DMS79 (cell line): Measurements from ENCODE around the gene DERL3.
"Not testable (repeated sequence)": the region's sequence is repeated elsewhere in the genome, so short reads cannot be mapped to it uniquely, and the experiment has no call there.

Experiments used
- DNase-seq: peaks from one replicate; lab custom pipeline; 2025; lab: John Stamatoyannopoulos, UW

Gene DERL3

DNA sequence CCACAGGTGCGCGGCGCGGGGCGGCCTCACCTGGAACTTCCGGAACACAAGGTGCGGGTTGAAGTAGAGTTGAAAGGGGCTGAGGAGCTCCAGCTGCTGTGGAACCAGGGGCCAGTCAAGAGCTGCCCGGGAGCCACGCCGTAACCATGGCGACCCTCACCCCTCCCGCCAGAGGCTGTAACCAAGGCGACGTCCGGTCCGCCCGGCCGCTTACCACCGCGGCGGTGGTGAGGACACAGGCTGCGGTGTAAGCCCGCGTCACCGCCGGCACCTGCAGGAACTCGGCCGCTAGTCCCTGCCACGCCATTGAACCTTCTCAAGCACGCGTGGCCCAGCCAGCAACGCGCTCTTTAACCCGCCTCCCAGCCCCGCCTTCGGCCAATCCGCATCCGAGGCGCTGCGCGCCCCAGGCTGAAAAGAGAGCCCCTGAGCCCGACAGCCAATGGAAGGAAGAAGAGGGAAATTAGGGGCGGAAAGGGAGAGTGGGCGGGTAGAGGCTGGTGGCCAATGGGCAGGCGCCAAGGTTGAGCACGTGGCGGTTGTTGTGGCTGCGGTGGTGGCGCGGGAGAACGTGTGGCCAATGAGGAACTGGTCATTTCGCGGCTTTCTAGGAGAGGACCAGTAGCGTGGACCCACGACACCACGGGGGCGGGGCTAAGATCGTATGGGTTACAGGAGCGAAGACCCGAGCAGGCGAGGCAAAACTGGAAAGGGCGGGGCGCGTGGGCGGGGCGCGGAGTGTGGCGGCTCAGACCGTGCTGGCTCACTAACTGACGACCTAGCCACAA is at the start of gene DERL3:
TSS of gene DERL3 (minus strand) at position 326 of the 788 bp plus-strand sequence. CDS start at position 307, 19 bp downstream.
- peak; percentile 89 for DNase-seq

- no peak for DNase-seq
Observed at GRCh38 chr22:23884140-23884539, 45.3 kb upstream of the DERL3 start.

DNA sequence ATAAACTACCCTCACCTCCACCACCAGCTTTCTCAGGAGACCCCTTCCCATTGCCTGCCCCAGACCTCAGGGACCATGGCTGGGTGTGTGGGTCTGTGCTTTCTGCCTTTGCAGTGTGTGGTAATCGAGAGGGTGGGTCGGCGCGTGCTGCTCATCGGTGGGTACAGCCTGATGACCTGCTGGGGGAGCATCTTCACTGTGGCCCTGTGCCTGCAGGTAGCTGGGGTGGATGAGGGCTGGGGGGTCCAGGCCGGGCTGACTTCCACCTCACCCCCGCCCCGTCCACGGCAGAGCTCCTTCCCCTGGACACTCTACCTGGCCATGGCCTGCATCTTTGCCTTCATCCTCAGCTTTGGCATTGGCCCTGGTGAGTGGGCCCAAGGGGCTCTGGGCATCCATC is 44.9 kb upstream of the DERL3 start:
- DNase-seq = no peak

GRCh38 chr22:23882370-23882769 is 43.6 kb upstream of the DERL3 start:
- DNase-seq = no peak

GRCh38 chr22:23878219-23878618 is 39.4 kb upstream of the DERL3 start:
- DNase-seq = no peak

DNA sequence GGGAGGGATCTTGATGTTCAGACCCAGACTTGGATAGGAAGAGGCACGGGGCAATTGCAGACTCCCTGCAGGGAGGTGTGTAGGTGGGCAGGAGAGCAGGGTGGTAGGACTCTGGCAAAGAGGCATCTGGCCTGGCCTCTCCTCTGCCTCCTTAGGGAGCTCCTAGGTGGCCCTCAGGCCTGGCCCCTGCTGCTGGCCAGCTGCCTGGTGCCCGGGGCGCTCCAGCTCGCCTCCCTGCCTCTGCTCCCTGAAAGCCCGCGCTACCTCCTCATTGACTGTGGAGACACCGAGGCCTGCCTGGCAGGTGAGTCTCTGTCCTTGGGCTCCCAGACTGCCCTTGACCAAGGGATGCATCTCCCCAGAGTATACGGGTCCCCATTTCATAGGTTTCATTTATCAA is 38.8 kb upstream of the DERL3 start:
- DNase-seq = no peak

DNA sequence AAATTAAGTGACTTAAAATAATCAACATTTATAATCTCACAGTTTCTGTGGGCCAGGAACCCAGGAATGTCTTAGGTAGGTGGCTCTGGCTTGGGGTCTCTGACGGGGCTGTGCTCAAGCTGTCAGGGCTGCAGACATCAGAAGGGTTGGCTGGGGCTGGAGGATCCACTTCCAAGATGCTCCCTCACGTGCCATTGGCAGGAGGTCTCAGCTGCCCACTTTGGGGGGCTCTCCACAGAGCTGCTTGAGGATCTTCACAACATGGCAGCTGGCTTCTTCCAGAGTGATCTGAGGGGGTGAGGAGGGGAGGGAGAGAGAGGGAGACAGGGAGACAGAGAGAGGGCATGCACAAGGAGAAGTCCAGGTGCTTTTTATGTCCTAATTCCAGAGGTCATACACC is 37.0 kb upstream of the DERL3 start:
- no peak for DNase-seq

- no peak for DNase-seq
Observed at GRCh38 chr22:23874871-23875270, 36.1 kb upstream of the DERL3 start.

DNA sequence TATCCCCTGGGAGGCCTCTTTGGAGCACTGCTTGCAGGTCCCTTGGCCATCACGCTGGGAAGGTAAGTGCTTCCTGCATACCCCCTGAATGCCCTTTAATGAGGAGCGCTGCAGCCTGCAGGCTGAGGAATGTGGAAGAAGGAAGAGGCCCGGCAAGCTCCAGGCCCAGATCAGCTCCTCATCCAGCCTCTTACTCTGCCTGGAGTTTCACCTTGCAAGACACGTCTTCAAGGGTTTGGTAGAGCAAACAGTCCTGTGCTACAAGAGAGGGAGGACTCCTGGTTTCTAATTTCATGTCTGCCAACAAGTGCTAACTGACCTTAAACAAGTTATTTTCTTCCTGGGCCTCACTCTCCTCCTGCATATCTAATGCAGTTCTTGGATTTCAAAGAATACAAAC is 29.8 kb upstream of the DERL3 start:
- DNase-seq = no peak

GRCh38 chr22:23864499-23865154 is 25.8 kb upstream of the DERL3 start:
- DNase-seq = not testable (repeated sequence)

DNA sequence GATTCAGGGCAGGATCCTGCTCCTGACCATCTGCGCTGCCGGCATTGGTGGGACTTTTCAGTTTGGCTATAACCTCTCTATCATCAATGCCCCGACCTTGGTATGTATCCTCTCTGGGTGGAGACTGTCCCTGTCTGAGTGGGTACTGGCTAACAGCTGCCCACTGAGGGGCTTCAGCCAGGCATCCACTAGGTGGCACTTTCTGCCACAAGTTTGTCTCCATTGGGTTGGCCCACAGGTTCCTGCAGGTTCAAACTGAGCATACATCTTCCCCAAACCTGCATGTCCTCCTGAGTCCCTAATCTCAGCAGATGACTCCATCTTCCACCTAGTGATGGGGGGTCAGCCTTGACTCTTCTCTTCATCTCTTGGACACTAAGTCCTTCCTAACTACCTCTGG is 23.3 kb upstream of the DERL3 start:
- peak; percentile 15 for DNase-seq

GRCh38 chr22:23860187-23860586 is 21.4 kb upstream of the DERL3 start:
- not testable (repeated sequence) for DNase-seq

GRCh38 chr22:23859201-23859600 is 20.4 kb upstream of the DERL3 start:
- no peak for DNase-seq

DNA sequence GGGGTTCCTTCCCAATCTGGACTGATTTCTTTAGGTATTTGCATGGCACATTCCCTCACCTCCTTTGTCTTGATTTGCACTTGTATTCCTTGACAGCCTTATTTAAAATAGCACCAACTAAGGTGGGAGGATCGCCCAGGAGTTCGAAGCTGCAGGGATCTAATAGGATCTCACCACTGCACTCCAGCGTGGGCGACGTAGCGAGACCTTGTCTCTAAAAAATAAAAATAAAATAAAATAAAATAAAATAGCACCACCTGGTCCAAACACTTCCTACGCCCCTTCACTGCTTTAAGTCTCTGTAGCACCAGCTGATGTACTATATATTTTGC is 19.6 kb upstream of the DERL3 start:
- DNase-seq = no peak

GRCh38 chr22:23857606-23858483 is 19.0 kb upstream of the DERL3 start, which contains the start of gene SLC2A11:
SLC2A11 (plus strand) TSS chr22:23857875; CDS start chr22:23858000, 125 bp downstream.
- DNase-seq = peak; percentile 83

GRCh38 chr22:23856721-23857605 is 18.2 kb upstream of the DERL3 start:
- peak; percentile 31 for DNase-seq

GRCh38 chr22:23850136-23850611 is 11.4 kb upstream of the DERL3 start:
- no peak for DNase-seq

- DNase-seq = peak; percentile 10
Observed at GRCh38 chr22:23849009-23850006, 10.5 kb upstream of the DERL3 start.

DNA sequence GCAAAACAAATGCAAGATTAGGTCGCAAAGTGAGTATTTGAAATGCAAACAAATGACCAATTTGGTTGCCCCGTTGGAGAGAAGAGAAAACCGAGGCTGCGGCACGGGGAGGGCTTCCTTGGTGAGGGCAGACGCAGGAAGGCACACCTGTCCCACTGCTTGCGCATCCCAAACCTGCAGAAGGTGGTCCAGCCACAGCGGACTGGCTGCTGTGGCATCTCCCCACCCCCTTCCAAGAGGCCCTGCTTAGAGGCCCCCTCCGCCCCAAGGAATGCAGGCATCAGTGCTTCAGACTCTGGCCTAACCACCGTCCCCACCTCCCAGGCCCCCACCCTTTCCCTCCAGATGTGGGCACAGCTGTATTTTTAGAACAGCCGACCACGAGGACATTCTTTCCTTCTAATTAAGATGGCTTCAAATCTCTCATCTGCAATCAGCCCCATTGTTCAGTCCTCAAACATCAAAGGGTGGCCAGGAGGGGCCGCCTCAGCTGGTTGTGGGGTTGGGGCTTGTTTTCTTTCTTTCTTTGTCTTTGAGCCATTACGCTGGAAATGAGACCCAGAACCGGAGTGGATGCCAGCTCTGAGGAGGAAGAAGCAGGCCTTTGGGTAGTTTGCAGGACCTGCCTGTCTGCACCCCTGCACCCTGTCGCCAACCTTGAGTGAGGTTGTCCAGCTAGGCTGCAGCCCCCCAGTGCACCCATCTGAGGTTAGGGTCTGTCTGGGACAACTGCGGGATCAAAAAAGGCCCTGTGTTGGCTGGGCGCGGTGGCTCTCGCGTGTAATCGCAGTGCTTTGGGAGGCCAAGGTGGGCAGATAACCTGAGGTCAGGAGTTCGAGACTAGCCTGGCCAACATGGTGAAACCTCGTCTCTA is 9.4 kb upstream of the DERL3 start:
- no peak for DNase-seq
